DND-41 (cell line): Measurements from ENCODE around the gene VSTM5.

ENCODE experiments used
- EZH2 ChIP-seq: IDR thresholded peaks from 3 replicates; pipeline ENCODE4 v1.6.1; 2012; ENCODE audit warnings: borderline replicate concordance, low read depth, mild to moderate bottlenecking, moderate library complexity, low read length, inconsistent platforms; ENCODE audit not compliant: severe bottlenecking
- TF ChIP-seq, protein P1 (sequence below): IDR thresholded peaks from 2 replicates; pipeline ENCODE4 v1.5.1; 2012; ENCODE audit warnings: borderline replicate concordance, low read length, moderate library complexity, mild to moderate bottlenecking; ENCODE audit not compliant: poor library complexity, severe bottlenecking; ENCODE audit errors: extremely low read depth

DNA sequence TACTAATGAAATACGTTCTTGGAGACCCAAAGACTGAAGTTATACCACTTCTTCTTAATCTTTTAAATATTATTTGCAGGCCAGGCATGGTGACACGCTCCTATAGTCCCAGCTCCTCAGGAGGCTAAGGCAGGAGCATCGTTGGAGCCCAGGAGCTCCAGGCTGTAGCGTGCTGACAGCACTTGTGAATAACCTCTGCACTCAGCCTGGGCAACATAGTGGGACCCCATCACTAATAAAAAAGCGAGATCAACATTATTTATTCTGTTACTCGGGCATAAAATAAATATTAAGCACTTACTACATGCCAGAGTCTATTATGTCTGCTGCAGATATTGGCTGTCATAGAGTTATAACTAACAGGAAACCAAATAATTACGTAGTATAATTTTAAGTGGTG lies 67.1 kb downstream of the VSTM5 start:
- TF ChIP-seq, protein P1, sequence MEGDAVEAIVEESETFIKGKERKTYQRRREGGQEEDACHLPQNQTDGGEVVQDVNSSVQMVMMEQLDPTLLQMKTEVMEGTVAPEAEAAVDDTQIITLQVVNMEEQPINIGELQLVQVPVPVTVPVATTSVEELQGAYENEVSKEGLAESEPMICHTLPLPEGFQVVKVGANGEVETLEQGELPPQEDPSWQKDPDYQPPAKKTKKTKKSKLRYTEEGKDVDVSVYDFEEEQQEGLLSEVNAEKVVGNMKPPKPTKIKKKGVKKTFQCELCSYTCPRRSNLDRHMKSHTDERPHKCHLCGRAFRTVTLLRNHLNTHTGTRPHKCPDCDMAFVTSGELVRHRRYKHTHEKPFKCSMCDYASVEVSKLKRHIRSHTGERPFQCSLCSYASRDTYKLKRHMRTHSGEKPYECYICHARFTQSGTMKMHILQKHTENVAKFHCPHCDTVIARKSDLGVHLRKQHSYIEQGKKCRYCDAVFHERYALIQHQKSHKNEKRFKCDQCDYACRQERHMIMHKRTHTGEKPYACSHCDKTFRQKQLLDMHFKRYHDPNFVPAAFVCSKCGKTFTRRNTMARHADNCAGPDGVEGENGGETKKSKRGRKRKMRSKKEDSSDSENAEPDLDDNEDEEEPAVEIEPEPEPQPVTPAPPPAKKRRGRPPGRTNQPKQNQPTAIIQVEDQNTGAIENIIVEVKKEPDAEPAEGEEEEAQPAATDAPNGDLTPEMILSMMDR: no peak
- no peak for TF ChIP-seq EZH2
